Astrocyte of the cerebellum (primary cell): ENCODE measurements around the gene OR51D1.
A peak's percentile ranks its signal among the peaks of the same experiment; 100 is the strongest.

ENCODE experiments used
- DNase-seq: peaks from one replicate; pipeline ENCODE4 v3.0.0-alpha.2; 2011; ENCODE audit warnings: low read depth
- H3K4me3 ChIP-seq: 2 replicates; pipeline ENCODE4 v1.5.1; 2011; ENCODE audit warnings: mild to moderate bottlenecking, low read depth, low read length, moderate library complexity
- in situ Hi-C: cut with HindIII; loops from 2 replicates; pipeline ENCODE4 v1.10.0; 2017; ENCODE audit warnings: low sequenced_read_pairs
- TF ChIP-seq, protein P1 (sequence below): IDR thresholded peaks from 2 replicates; pipeline ENCODE4 v1.5.1; 2012; ENCODE audit warnings: low read length, low read depth, moderate library complexity, mild to moderate bottlenecking; ENCODE audit errors: missing control alignments

OR51D1 gene, protein sequence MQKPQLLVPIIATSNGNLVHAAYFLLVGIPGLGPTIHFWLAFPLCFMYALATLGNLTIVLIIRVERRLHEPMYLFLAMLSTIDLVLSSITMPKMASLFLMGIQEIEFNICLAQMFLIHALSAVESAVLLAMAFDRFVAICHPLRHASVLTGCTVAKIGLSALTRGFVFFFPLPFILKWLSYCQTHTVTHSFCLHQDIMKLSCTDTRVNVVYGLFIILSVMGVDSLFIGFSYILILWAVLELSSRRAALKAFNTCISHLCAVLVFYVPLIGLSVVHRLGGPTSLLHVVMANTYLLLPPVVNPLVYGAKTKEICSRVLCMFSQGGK

DNA sequence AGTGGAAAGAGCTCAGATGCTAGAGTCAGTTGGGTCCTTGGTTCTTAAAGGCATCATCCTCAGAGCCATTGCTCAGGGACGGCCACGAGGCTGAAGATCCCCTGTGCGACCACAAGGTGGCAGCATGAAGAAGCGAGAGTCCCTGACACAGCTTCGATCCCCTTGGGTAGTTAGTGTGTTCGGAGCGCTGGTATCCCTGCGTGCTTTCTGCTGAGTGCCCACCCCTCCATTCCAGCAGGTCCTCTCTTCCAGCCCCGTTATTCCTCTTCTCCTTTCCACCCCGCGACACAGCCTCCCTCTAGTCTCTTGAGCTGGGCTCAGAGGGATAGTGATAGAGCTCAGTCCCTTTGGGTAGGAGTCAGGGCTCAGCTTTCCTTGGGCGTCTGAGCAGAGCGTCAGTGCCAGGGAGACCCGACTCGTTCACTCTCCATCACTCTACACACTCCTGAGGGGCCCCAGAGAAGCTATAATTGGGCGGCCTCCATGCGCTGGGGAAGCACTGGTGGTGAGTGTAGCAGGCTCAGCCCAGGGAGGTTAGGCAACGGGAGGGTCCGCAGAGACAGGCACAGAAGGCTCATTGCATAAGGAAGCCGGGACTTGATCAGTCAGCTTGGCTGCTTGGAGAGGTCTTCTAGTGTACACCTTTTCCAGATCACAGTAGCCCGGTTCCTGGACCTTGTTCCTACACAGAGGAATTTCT, at the start of gene OR51D1:
TSS of gene OR51D1 (plus strand) at position 516 of the 700 bp plus-strand sequence. CDS start 2,314 bp downstream, outside the sequence.
- in situ Hi-C loops, result no loop called here
- H3K4me3 ChIP-seq, result no peak within 1 kb of the TSS
- TF ChIP-seq, protein P1, sequence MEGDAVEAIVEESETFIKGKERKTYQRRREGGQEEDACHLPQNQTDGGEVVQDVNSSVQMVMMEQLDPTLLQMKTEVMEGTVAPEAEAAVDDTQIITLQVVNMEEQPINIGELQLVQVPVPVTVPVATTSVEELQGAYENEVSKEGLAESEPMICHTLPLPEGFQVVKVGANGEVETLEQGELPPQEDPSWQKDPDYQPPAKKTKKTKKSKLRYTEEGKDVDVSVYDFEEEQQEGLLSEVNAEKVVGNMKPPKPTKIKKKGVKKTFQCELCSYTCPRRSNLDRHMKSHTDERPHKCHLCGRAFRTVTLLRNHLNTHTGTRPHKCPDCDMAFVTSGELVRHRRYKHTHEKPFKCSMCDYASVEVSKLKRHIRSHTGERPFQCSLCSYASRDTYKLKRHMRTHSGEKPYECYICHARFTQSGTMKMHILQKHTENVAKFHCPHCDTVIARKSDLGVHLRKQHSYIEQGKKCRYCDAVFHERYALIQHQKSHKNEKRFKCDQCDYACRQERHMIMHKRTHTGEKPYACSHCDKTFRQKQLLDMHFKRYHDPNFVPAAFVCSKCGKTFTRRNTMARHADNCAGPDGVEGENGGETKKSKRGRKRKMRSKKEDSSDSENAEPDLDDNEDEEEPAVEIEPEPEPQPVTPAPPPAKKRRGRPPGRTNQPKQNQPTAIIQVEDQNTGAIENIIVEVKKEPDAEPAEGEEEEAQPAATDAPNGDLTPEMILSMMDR, result peak; percentile 92
- peak; percentile 44 for DNase-seq

DNA sequence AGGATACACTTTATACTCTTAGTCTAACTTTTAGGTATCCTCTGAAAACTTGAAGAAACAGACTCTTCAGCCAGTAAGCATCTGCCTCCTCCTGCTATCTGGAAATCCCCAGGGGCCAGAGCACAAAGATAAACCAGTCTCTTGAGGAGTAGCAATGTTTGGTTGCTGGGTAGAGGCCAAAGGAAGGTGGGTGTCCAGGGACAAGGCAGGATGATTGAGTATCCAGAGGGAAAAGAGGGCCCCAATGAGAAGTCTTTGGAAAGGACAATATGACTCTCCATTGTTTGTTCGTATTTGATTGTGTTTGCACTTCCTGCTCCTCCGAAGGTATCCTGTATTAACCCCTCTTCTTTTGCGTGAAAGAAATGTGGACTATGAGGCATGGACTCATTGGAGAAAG, 48.3 kb upstream of the OR51D1 start:
- DNase-seq, result no peak
- TF ChIP-seq, protein P1, result no peak
- H3K4me3 ChIP-seq, result no peak overlapping the region
- in situ Hi-C loops, result no loop called here

- DNase-seq, result no peak
- TF ChIP-seq, protein P1, result no peak
- in situ Hi-C loops, result no loop called here
- no peak within 1 kb of the TSS for H3K4me3 ChIP-seq
These were observed 43.5 kb upstream of the OR51D1 start, which contains the start of gene OR52I1 for GRCh38 chr11:4593739-4594138. Gene OR52I1 (plus strand): TSS chr11:4594039. CDS start chr11:4594039, 0 bp downstream.

- TF ChIP-seq, protein P1, result no peak
- no peak for DNase-seq
- no peak overlapping the region for H3K4me3 ChIP-seq
- in situ Hi-C loops, result no loop called here
These were observed 32.2 kb upstream of the OR51D1 start for GRCh38 chr11:4605057-4605456.

- peak; percentile 5 for DNase-seq
- in situ Hi-C loops, result no loop called here
- TF ChIP-seq, protein P1, result no peak
- H3K4me3 ChIP-seq, result peak overlapping the region; percentile 69
These were observed 30.9 kb upstream of the OR51D1 start for GRCh38 chr11:4606231-4607015.

DNA sequence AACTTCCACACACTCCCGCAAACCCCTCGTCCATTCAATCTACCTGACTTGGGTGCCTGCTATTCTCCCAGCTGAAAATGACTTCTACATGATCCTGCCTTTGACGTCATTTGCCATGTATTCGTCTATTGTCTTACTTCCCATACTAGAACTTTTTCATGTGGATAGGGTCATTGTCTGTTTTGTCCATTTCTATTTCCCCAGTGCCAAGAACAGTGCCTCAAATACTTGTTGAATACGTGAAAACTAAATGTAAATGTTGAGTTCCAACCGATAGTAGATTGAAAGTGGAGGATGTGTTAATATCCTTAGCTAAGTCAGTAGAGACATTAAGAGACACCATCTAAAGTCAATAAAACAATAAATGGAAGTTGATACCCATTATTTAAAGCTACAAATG, 30.2 kb upstream of the OR51D1 start:
- TF ChIP-seq, protein P1, result no peak
- in situ Hi-C loops, result no loop called here
- H3K4me3 ChIP-seq, result peak overlapping the region; percentile 69
- no peak for DNase-seq
